ENCODE measurements around the gene ABL1.

- TF ChIP-seq CTCF (conservative IDR thresholded peaks at IDR 0.05) (no peak), ZFX (IDR thresholded peaks at IDR 0.05) (no peak)
Measured at GRCh38 chr9:130897848-130898551, 62.9 kb downstream of the ABL1 start.

All from C4-2B (cell line).